GM23248 (cell line): ENCODE data around the gene EIF4E3.

Experiments used
- EZH2 ChIP-seq: fragments of 200-600 bp; sonication (generic); IDR thresholded peaks from 2 replicates; pipeline ENCODE4 v1.6.1; 2018; ENCODE audit warnings: antibody characterized with exemption, mild to moderate bottlenecking; ENCODE audit not compliant: insufficient read depth, poor library complexity, severe bottlenecking
- EZH2phosphoT487 ChIP-seq: fragments of 200-600 bp; sonication (generic); IDR thresholded peaks from 2 replicates; pipeline ENCODE4 v1.6.1; 2018; ENCODE audit warnings: antibody characterized with exemption, moderate library complexity, mild to moderate bottlenecking, low read depth; ENCODE audit not compliant: insufficient read depth

DNA sequence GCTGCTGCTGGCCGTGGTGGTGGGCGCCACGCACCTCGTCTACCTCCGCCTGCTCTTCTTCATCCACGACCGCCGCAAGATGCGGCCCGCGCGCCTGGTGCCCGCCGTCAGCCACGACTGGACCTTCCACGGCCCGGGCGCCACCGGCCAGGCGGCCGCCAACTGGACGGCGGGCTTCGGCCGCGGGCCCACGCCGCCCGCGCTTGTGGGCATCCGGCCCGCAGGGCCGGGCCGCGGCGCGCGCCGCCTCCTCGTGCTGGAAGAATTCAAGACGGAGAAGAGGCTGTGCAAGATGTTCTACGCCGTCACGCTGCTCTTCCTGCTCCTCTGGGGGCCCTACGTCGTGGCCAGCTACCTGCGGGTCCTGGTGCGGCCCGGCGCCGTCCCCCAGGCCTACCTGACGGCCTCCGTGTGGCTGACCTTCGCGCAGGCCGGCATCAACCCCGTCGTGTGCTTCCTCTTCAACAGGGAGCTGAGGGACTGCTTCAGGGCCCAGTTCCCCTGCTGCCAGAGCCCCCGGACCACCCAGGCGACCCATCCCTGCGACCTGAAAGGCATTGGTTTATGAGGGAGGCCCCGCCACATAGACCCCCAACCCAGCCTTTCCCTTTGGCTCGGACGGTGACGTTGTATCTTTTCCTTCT lies 29.5 kb upstream of the EIF4E3 start:
- TF ChIP-seq EZH2: no peak
- no peak for TF ChIP-seq EZH2phosphoT487
